WERI-Rb-1 (cell line): ENCODE data around the gene OSMR.

ENCODE experiments used
- DNase-seq: peaks from one replicate; pipeline ENCODE4 v3.0.0-alpha.2; 2020
- H3K27ac ChIP-seq: fragments of 250-450 bp; sonication (Bioruptor Pico); 2 replicates; pipeline ENCODE4 v1.5.1; 2020; ENCODE audit warnings: mild to moderate bottlenecking, moderate library complexity
- H3K27me3 ChIP-seq: fragments of 250-450 bp; sonication (Bioruptor Pico); 2 replicates; pipeline ENCODE4 v1.5.1; 2021; ENCODE audit warnings: mild to moderate bottlenecking, low read depth, moderate library complexity; ENCODE audit not compliant: insufficient read depth, severe bottlenecking
- H3K36me3 ChIP-seq: fragments of 250-450 bp; sonication (Bioruptor Pico); 2 replicates; pipeline ENCODE4 v1.5.1; 2020; ENCODE audit warnings: mild to moderate bottlenecking, moderate library complexity
- H3K4me3 ChIP-seq: 2 replicates; pipeline ENCODE4 v1.5.1; 2011; ENCODE audit warnings: low read depth, mild to moderate bottlenecking, control low read depth, low read length
- H3K9me3 ChIP-seq: fragments of 250-450 bp; sonication (Bioruptor Pico); 2 replicates; pipeline ENCODE4 v1.5.1; 2021; ENCODE audit warnings: mild to moderate bottlenecking, moderate library complexity; ENCODE audit not compliant: severe bottlenecking
- CTCF ChIP-seq: IDR thresholded peaks from 2 replicates; pipeline ENCODE4 v1.5.1; 2011; ENCODE audit warnings: low read depth, mild to moderate bottlenecking, control low read depth, inconsistent platforms, low read length

Gene OSMR

GRCh38 chr5:38925154-38925925 is 79.5 kb downstream of the OSMR start:
- no peak for TF ChIP-seq CTCF
- no peaks in the 10 kb centered on the region for H3K27me3 ChIP-seq
- H3K4me3 ChIP-seq, result no peak overlapping the region
- H3K27ac ChIP-seq, result no peak overlapping the region
- no peaks in the 10 kb centered on the region for H3K36me3 ChIP-seq
- no peaks in the 10 kb centered on the region for H3K9me3 ChIP-seq
- no peak for DNase-seq

GRCh38 chr5:38926121-38926520 is 80.3 kb downstream of the OSMR start:
- Histone ChIP-seq H3K9me3 (no peaks in the 10 kb centered on the region), H3K27me3 (no peaks in the 10 kb centered on the region), H3K4me3 (no peak overlapping the region), H3K36me3 (no peaks in the 10 kb centered on the region), H3K27ac (no peak overlapping the region)
- no peak for DNase-seq
- TF ChIP-seq CTCF, result no peak

GRCh38 chr5:38927470-38927869 is 81.7 kb downstream of the OSMR start:
- Histone ChIP-seq H3K36me3 (no peaks in the 10 kb centered on the region), H3K9me3 (no peaks in the 10 kb centered on the region)

GRCh38 chr5:38929838-38930237 is 84.0 kb downstream of the OSMR start:
- Histone ChIP-seq H3K36me3 (no peaks in the 10 kb centered on the region), H3K27ac (no peak overlapping the region), H3K4me3 (no peak overlapping the region), H3K9me3 (no peaks in the 10 kb centered on the region), H3K27me3 (no peaks in the 10 kb centered on the region)
- DNase-seq, result no peak
- no peak for TF ChIP-seq CTCF

More at GRCh38 chr5:38927470-38927869, 81.7 kb downstream of the OSMR start:
- Histone ChIP-seq H3K4me3 (no peak overlapping the region), H3K27me3 (no peaks in the 10 kb centered on the region), H3K27ac (no peak overlapping the region)
- DNase-seq, result no peak
- no peak for TF ChIP-seq CTCF

GRCh38 chr5:38931731-38932130 is 85.9 kb downstream of the OSMR start:
- no peaks in the 10 kb centered on the region for H3K27me3 ChIP-seq
- no peak for TF ChIP-seq CTCF
- no peaks in the 10 kb centered on the region for H3K9me3 ChIP-seq
- DNase-seq, result no peak
- H3K4me3 ChIP-seq, result no peak overlapping the region
- H3K36me3 ChIP-seq, result no peaks in the 10 kb centered on the region; the same call in 1 of the 2 replicates
- H3K27ac ChIP-seq, result no peak overlapping the region
